C4-2B (cell line): ENCODE data around the gene NDUFB8.

ENCODE experiments used
- H3K27ac ChIP-seq: fragments of 450-650 bp; 2 replicates; pipeline ENCODE4 v1.5.1; 2017
- CTCF ChIP-seq: fragments of 450-650 bp; conservative IDR thresholded peaks from 2 replicates; pipeline ENCODE4 v1.5.1; 2017; ENCODE audit warnings: mild to moderate bottlenecking
- ZFX ChIP-seq: fragments of 450-650 bp; IDR thresholded peaks from 2 replicates; pipeline ENCODE4 v1.6.1; 2017

NDUFB8 gene

GRCh38 chr10:100535715-100536353, 6.2 kb upstream of the NDUFB8 start, which contains the start of gene HIF1AN:
Gene HIF1AN, plus strand, starts transcription at chr10:100535943. Its CDS starts 16 bp downstream, at chr10:100535959.
- TF ChIP-seq CTCF (peak; percentile 83), ZFX (no peak)
- peak within 1 kb of the TSS; percentile 67 for H3K27ac ChIP-seq

GRCh38 chr10:100535338-100535714, 5.7 kb upstream of the NDUFB8 start:
- peak overlapping the region; percentile 67 for H3K27ac ChIP-seq
- TF ChIP-seq ZFX (no peak), CTCF (no peak)

- TF ChIP-seq CTCF: no peak
- H3K27ac ChIP-seq: no peak overlapping the region
Observed at GRCh38 chr10:100534726-100535125, 5.1 kb upstream of the NDUFB8 start.

- TF ChIP-seq CTCF (no peak), ZFX (no peak)
- no peak overlapping the region for H3K27ac ChIP-seq
Observed at GRCh38 chr10:100531761-100532160, 2.1 kb upstream of the NDUFB8 start.

- peak overlapping the region; percentile 90 for H3K27ac ChIP-seq
- TF ChIP-seq CTCF (no peak), ZFX (no peak)
Observed at GRCh38 chr10:100528921-100529474, 673 bp downstream of the NDUFB8 start.

GRCh38 chr10:100528123-100528886, 1.4 kb downstream of the NDUFB8 start:
- TF ChIP-seq CTCF (no peak), ZFX (no peak)
- H3K27ac ChIP-seq: peak overlapping the region; percentile 90

GRCh38 chr10:100524638-100525037, 5.0 kb downstream of the NDUFB8 start:
- H3K27ac ChIP-seq: no peak overlapping the region
- no peak for TF ChIP-seq CTCF
- no peak for TF ChIP-seq ZFX
